Lower leg skin (tissue), 4 donors: ENCODE data around the gene PARN. TPM values are rescaled to one million over a fixed set of nuclear protein-coding genes. Genes with fewer than 3 reads are reported as not detected.

Experiments
- DNase-seq, 2 donors: peaks; one replicate each; pipeline ENCODE4 v3.0.0-alpha.2; 2019; ENCODE audit warnings: low spot score in 2 of 2
- H3K4me3 ChIP-seq: fragments of 200-600 bp; sonication (generic); 2 replicates; pipeline ENCODE4 v1.5.1; 2017; ENCODE audit warnings: mild to moderate bottlenecking, low read depth; ENCODE audit not compliant: poor library complexity, severe bottlenecking
- CTCF ChIP-seq, 3 donors: fragments of 450-650 bp; IDR thresholded peaks; one replicate each; pipeline ENCODE4 v1.5.1; 2016; ENCODE audit warnings: antibody characterized with exemption in 3 of 3, mild to moderate bottlenecking in 3 of 3, moderate library complexity in 2 of 3
- POLR2A ChIP-seq, 2 donors: fragments of 450-650 bp; IDR thresholded peaks; one replicate each; pipeline ENCODE4 v1.6.1; 2016 to 2017; ENCODE audit warnings: antibody characterized with exemption in 2 of 2, mild to moderate bottlenecking in 1 of 2, moderate library complexity in 1 of 2
- WGBS, 2 donors: methylation state at CpG; one replicate each; pipeline ENCODE4 v1.1.5; 2018; 5-methylcytosine and 5-hydroxymethylcytosine counted together
- intact Hi-C: fragments of 100-400 bp; cut with DNase I; formaldehyde crosslinking; loops from one replicate; pipeline ENCODE4 v1.15.0; 2023; ENCODE audit warnings: low total_unique reads
- total RNA-seq, 4 donors: library from RNA; depleted of rRNA; stranded (reverse); fragments of >200 nt; gene quantifications; one replicate each; pipeline ENCODE4 v1.1.0, GENCODE V29; 2016

The PARN gene
- total RNA-seq, 4 donors from 2014 or later: 23.4 to 28.7 (median 25.4) TPM

GRCh38 chr16:14572535-14572934 lies 57.5 kb downstream of the PARN start:
- no peak for DNase-seq
- 94 to 98% methylated on average over 2 of the region's 2 CpGs for WGBS, 2 donors
- TF ChIP-seq POLR2A (IDR thresholded peaks at IDR 0.05): no peak
- no peak for TF ChIP-seq CTCF (IDR thresholded peaks at IDR 0.05)
- no peak overlapping the region for H3K4me3 ChIP-seq
- intact Hi-C loops: no loop called here

- TF ChIP-seq CTCF (IDR thresholded peaks at IDR 0.05) (no peak), POLR2A (IDR thresholded peaks at IDR 0.05) (no peak)
- DNase-seq: no peak
- H3K4me3 ChIP-seq: no peak overlapping the region
- intact Hi-C loops: no loop called here
- WGBS, 2 donors: 47 to 55% methylated on average over 4 of the region's 4 CpGs
Measured at GRCh38 chr16:14569213-14569612, 60.8 kb downstream of the PARN start.

GRCh38 chr16:14566599-14566998 lies 63.5 kb downstream of the PARN start:
- TF ChIP-seq CTCF (IDR thresholded peaks at IDR 0.05) (no peak), POLR2A (IDR thresholded peaks at IDR 0.05) (no peak)
- H3K4me3 ChIP-seq: no peak overlapping the region
- intact Hi-C loops: no loop called here
- WGBS, 2 donors: 63 to 70% methylated on average over 1 of the region's 1 CpG
- no peak for DNase-seq

- intact Hi-C loops: no loop called here
- 90 to 93% methylated on average over 2 of the region's 2 CpGs for WGBS, 2 donors
- TF ChIP-seq CTCF (IDR thresholded peaks at IDR 0.05): no peak
- no peak for TF ChIP-seq POLR2A (IDR thresholded peaks at IDR 0.05)
- no peak for DNase-seq
- no peak overlapping the region for H3K4me3 ChIP-seq
Measured at GRCh38 chr16:14565688-14566025, 64.4 kb downstream of the PARN start.

- intact Hi-C loops: no loop called here
- WGBS, 2 donors: 44 to 48% methylated on average over 5 of the region's 5 CpGs
- no peak for DNase-seq
- TF ChIP-seq CTCF (IDR thresholded peaks at IDR 0.05) (no peak), POLR2A (IDR thresholded peaks at IDR 0.05) (no peak)
- H3K4me3 ChIP-seq: no peak overlapping the region
Measured at GRCh38 chr16:14564861-14565687, 65.0 kb downstream of the PARN start.

GRCh38 chr16:14564323-14564722 lies 65.7 kb downstream of the PARN start:
- intact Hi-C loops: no loop called here
- no peak overlapping the region for H3K4me3 ChIP-seq
- WGBS, 2 donors: 62% methylated on average over 9 of the region's 9 CpGs
- DNase-seq: no peak
- no peak for TF ChIP-seq POLR2A (IDR thresholded peaks at IDR 0.05)
- TF ChIP-seq CTCF (IDR thresholded peaks at IDR 0.05): no peak
